Common myeloid progenitor, CD34-positive (primary cell): Measurements from ENCODE around the gene ZBTB4.

ENCODE experiments used
- CTCF ChIA-PET: fragments of 350-600 bp; sonication (Branson Sonifier 250); formaldehyde crosslinking; loops from one replicate; lab custom pipeline; 2021; ENCODE audit warnings: antibody characterized with exemption; lab: Charles Lee
- POLR2A ChIA-PET: fragments of 350-600 bp; sonication (Branson Sonifier 250); formaldehyde crosslinking; loops from one replicate; lab custom pipeline; 2021; ENCODE audit warnings: antibody characterized with exemption; lab: Charles Lee
- DNase-seq, 3 donors: peaks; one replicate each; pipeline versions ENCODE4 v3.0.0 to v3.0.0-alpha.2; 2013
- H3K27ac ChIP-seq, 2 experiments: 1 replicate in 1 of 2; 2 replicates in 1 of 2; pipeline ENCODE4 v1.7.0; 2013; ENCODE audit warnings: inconsistent platforms in 2 of 2, low read length in 2 of 2, mild to moderate bottlenecking in 2 of 2, low read depth in 1 of 2, moderate library complexity in 1 of 2; ENCODE audit not compliant: severe bottlenecking in 2 of 2, insufficient read depth in 1 of 2, poor library complexity in 1 of 2
- H3K27me3 ChIP-seq, 5 experiments: replicated peaks in 2 of 5; 1 replicate in 3 of 5; 2 replicates in 2 of 5; pipeline versions ENCODE4 v1.6.1 to v1.7.0; 2013; ENCODE audit warnings: low read length in 4 of 5, mild to moderate bottlenecking in 2 of 5, moderate library complexity in 2 of 5, inconsistent platforms in 1 of 5; ENCODE audit not compliant: insufficient read depth in 5 of 5, control insufficient read depth in 4 of 5
- H3K36me3 ChIP-seq, 4 experiments: 1 replicate in 2 of 4; 2 replicates in 2 of 4; pipeline versions ENCODE4 v1.6.1 to v1.7.0; 2013; ENCODE audit warnings: low read length in 3 of 4, control low read depth in 1 of 4, mild to moderate bottlenecking in 1 of 4; ENCODE audit not compliant: control insufficient read depth in 4 of 4, insufficient read depth in 4 of 4
- H3K4me1 ChIP-seq, 4 experiments: 1 replicate in 3 of 4; 2 replicates in 1 of 4; pipeline versions ENCODE4 v1.6.1 to v1.7.1; 2013; ENCODE audit warnings: low read length in 3 of 4, mild to moderate bottlenecking in 3 of 4, control low read depth in 1 of 4, inconsistent platforms in 1 of 4, moderate library complexity in 1 of 4; ENCODE audit not compliant: control insufficient read depth in 4 of 4, insufficient read depth in 4 of 4; ENCODE audit errors: control extremely low read depth in 1 of 4
- H3K4me3 ChIP-seq, 7 experiments: 1 replicate in 4 of 7; 2 replicates in 3 of 7; pipeline versions ENCODE4 v1.5.1 to v1.7.0; 2013; ENCODE audit warnings: mild to moderate bottlenecking in 7 of 7, low read length in 6 of 7, moderate library complexity in 6 of 7, inconsistent platforms in 2 of 7, low read depth in 2 of 7, control low read depth in 1 of 7; ENCODE audit not compliant: insufficient read depth in 4 of 7, control insufficient read depth in 1 of 7; ENCODE audit errors: extremely low read depth in 1 of 7
- H3K9me3 ChIP-seq, 5 experiments: 1 replicate in 4 of 5; 2 replicates in 1 of 5; pipeline versions ENCODE4 v1.6.1 to v1.7.1; 2013; ENCODE audit warnings: low read length in 4 of 5, mild to moderate bottlenecking in 2 of 5, inconsistent platforms in 1 of 5, low read depth in 1 of 5, moderate library complexity in 1 of 5; ENCODE audit not compliant: control insufficient read depth in 4 of 5, insufficient read depth in 2 of 5; ENCODE audit errors: control extremely low read depth in 1 of 5
- WGBS: methylation state at CpG from one replicate; pipeline ENCODE4 v1.1.5; 2013; ENCODE audit not compliant: insufficient coverage; 5-methylcytosine and 5-hydroxymethylcytosine counted together

The ZBTB4 gene

GRCh38 chr17:7416323-7416722 lies 63.1 kb downstream of the ZBTB4 start:
- WGBS: 90% methylated on average over 5 of the region's 6 CpGs
- DNase-seq: no peak
- POLR2A ChIA-PET: no interaction called here
- H3K36me3 ChIP-seq: peaks cover 0 to 4% (median 2%) of the 10 kb centered on the region in 4 experiments
- no peak overlapping the region for H3K27ac ChIP-seq
- H3K9me3 ChIP-seq: no peaks in the 10 kb centered on the region
- no peaks in the 10 kb centered on the region for H3K27me3 ChIP-seq
- CTCF ChIA-PET: interaction anchor here (1.4 kb wide), 1 partner anchor 20 kb away, joined by 4 read pairs; no protein-coding TSS in a partner anchor
- no peaks in the 10 kb centered on the region for H3K4me1 ChIP-seq
- H3K4me3 ChIP-seq: no peak overlapping the region

GRCh38 chr17:7415784-7416183 lies 63.6 kb downstream of the ZBTB4 start:
- Histone ChIP-seq H3K36me3 (peaks cover 0 to 4% (median 2%) of the 10 kb centered on the region in 4 experiments), H3K4me1 (no peaks in the 10 kb centered on the region), H3K27me3 (no peaks in the 10 kb centered on the region), H3K4me3 (no peak overlapping the region), H3K27ac (no peak overlapping the region), H3K9me3 (no peaks in the 10 kb centered on the region)
- no peak for DNase-seq
- POLR2A ChIA-PET: no interaction called here
- CTCF ChIA-PET: no interaction called here
- WGBS: 97% methylated on average over 21 of the region's 23 CpGs

GRCh38 chr17:7414837-7415236 lies 64.6 kb downstream of the ZBTB4 start:
- WGBS: 95% methylated on average over 14 of the region's 14 CpGs

GRCh38 chr17:7413346-7413985 lies 66.0 kb downstream of the ZBTB4 start:
- Histone ChIP-seq H3K27me3 (no peaks in the 10 kb centered on the region), H3K36me3 (peaks cover 0 to 6% (median 2%) of the 10 kb centered on the region in 4 experiments), H3K4me3 (no peak overlapping the region), H3K9me3 (no peaks in the 10 kb centered on the region), H3K27ac (no peak overlapping the region), H3K4me1 (peaks cover 0 to 6% (median under 1%) of the 10 kb centered on the region in 4 experiments)
- POLR2A ChIA-PET: no interaction called here
- CTCF ChIA-PET: interaction anchor here (0.6 to 1.7 kb wide), 2 partner anchors 58 to 656 kb away, joined by 3 to 4 read pairs; partner anchors contain the start of gene TMEM95
- WGBS: 99% methylated on average over 6 of the region's 6 CpGs
- no peak for DNase-seq

More at GRCh38 chr17:7414837-7415236, 64.6 kb downstream of the ZBTB4 start:
- ChIA-PET CTCF (no interaction called here), POLR2A (no interaction called here)
- Histone ChIP-seq H3K27ac (no peak overlapping the region), H3K4me1 (no peaks in the 10 kb centered on the region), H3K36me3 (peaks cover 0 to 4% (median 2%) of the 10 kb centered on the region in 4 experiments), H3K9me3 (no peaks in the 10 kb centered on the region), H3K4me3 (no peak overlapping the region), H3K27me3 (no peaks in the 10 kb centered on the region)
- no peak for DNase-seq

GRCh38 chr17:7411427-7411750 lies 68.0 kb downstream of the ZBTB4 start:
- no peak overlapping the region for H3K27ac ChIP-seq
- WGBS: 98% methylated on average over 5 of the region's 8 CpGs
- ChIA-PET POLR2A (no interaction called here), CTCF (interaction anchor here (1.7 kb wide), 1 partner anchor 24 kb away, joined by 9 read pairs; the partner anchor contains the start of gene TMEM102)
- H3K9me3 ChIP-seq: no peaks in the 10 kb centered on the region
- peaks cover 0 to 17% (median 6%) of the 10 kb centered on the region in 4 experiments for H3K4me1 ChIP-seq
- no peak for DNase-seq
- no peaks in the 10 kb centered on the region for H3K27me3 ChIP-seq
- H3K4me3 ChIP-seq: no peak overlapping the region
- peaks cover 0 to 6% (median 0%) of the 10 kb centered on the region in 4 experiments for H3K36me3 ChIP-seq

- 95% methylated on average over 20 of the region's 25 CpGs for WGBS
- CTCF ChIA-PET: interaction anchor here (1.7 kb wide), 1 partner anchor 25 kb away, joined by 9 read pairs; the partner anchor contains the start of gene TMEM102
- Histone ChIP-seq H3K36me3 (peaks cover 0 to 6% (median 0%) of the 10 kb centered on the region in 4 experiments), H3K4me1 (peaks cover 0 to 17% (median 7%) of the 10 kb centered on the region in 4 experiments), H3K4me3 (no peak overlapping the region), H3K9me3 (no peaks in the 10 kb centered on the region), H3K27ac (no peak overlapping the region), H3K27me3 (peaks cover 0 to 2% (median under 1%) of the 10 kb centered on the region in 5 experiments)
- POLR2A ChIA-PET: no interaction called here
- DNase-seq: no peak
Measured at GRCh38 chr17:7410634-7411426, 68.6 kb downstream of the ZBTB4 start.
